ENCODE results near the gene PARP1.
A peak's percentile ranks its signal among the peaks of the same experiment; 100 is the strongest.
"Not testable (repeated sequence)": the region's sequence is repeated elsewhere in the genome, so short reads cannot be mapped to it uniquely, and the experiment has no call there.

Gene PARP1

GRCh38 chr1:226428791-226429461 lies 21.0 kb upstream of the PARP1 start:
- DNase-seq, result no peak

DNA sequence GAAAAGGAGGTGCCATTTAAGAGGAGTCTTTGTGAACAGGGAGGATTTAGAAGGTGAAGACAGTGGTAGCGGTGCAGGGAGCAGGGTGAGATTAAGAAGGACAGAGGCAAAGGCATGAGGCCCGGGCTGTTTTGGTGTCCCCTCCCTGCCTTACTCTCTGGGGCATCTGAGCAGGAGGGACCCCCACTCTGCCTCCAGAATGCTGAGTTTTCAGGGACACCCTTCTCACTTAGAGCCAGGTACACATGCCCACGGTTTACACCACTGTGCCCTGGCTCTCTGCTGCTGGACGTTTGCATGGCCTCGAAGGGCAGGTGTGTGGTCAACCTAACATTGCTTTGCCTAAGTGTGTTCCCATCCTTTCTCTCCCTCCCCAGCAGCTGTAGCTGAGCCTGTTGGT lies 20.5 kb upstream of the PARP1 start:
- no peak for DNase-seq

DNA sequence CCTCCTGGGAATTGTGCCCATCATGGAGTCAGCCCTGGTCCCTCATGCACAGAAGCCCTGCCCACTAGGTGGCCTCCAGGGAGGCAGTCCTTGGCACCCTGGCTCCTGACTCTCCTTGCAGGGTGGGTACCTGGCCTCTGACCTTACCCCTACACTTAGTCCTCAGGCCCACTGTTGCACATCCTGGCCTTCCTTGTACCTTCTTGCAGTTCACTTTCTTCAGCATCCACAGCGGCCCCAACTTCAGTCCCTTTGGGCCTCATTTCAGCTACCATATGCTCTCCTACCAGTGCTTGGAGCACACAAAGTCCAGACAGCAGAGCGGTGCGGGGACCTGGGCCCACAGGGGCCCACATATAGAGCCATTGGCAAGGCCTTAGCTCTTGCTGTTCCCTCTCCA lies 19.2 kb upstream of the PARP1 start:
- DNase-seq, result no peak

- DNase-seq, result not testable (repeated sequence)
These were observed 18.5 kb upstream of the PARP1 start for GRCh38 chr1:226426395-226426794.

- DNase-seq, result no peak
These were observed 17.6 kb upstream of the PARP1 start for GRCh38 chr1:226425431-226426031.

DNA sequence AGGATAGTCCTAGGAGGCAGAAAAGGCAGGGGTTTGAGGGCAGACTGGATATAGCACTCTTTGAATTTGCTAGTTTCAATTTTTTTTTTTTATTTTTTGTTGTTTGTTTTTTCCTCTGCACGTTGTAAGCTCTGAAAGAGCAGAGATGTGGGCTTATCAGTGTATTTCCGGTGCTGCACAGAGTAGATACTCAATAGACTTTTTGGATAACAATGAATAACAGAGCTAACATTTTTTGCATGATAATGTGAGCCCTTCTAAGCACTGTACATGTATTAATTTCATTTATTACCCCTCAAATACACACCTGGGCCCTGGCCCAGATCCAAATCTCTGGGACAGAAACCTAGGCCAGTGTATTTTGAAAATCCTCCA lies 17.1 kb upstream of the PARP1 start:
- no peak for DNase-seq

GRCh38 chr1:226424221-226425003 lies 16.5 kb upstream of the PARP1 start:
- DNase-seq, result no peak

- no peak for DNase-seq
These were observed 14.6 kb upstream of the PARP1 start for GRCh38 chr1:226422478-226422877.

GRCh38 chr1:226420897-226421296 lies 13.0 kb upstream of the PARP1 start:
- no peak for DNase-seq

DNA sequence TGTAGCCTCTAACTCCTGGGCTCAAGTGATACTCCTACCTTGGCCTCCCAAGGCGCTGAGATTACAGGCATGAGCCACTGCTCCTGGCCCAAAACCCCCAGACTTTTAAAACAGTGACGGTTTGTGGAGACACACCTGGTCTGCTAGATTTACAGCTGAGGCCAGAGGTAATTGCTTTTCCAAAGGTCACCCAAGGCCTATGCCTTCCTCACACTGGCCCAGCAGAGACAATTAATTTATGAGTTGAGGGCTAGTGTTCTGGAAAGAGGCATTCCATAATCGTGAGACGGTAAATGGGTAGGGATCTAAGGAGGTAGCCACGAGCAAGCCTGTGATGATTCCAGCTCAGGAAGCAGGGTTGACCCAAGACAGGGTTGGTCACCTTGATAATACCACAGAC lies 12.4 kb upstream of the PARP1 start:
- no peak for DNase-seq

- DNase-seq, result no peak
These were observed 11.6 kb upstream of the PARP1 start for GRCh38 chr1:226419284-226420029.

GRCh38 chr1:226417830-226418546 lies 10.1 kb upstream of the PARP1 start:
- no peak for DNase-seq

DNA sequence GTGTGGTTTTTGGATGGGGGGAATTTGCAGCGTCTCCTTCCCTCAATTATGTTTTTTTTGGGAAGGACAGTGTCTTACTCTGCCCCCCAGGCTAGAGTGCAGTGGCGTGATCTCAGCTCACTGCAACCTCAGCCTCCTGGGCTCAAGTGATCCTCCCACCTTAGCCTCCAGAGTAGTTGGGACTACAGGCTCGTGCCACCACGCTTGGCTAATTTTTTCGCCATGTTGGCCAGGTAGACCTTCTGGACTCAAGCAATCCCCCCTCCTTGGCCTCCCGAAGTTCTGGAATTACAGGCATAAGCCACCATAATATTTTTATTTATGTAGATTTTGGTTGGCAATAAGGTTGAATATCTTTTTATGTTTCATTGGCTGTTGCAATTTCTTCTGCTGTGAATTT lies 9.5 kb upstream of the PARP1 start:
- no peak for DNase-seq

- no peak for DNase-seq
These were observed 6.3 kb upstream of the PARP1 start for GRCh38 chr1:226414098-226414698.

GRCh38 chr1:226411619-226412018 lies 3.7 kb upstream of the PARP1 start:
- DNase-seq, result no peak

DNA sequence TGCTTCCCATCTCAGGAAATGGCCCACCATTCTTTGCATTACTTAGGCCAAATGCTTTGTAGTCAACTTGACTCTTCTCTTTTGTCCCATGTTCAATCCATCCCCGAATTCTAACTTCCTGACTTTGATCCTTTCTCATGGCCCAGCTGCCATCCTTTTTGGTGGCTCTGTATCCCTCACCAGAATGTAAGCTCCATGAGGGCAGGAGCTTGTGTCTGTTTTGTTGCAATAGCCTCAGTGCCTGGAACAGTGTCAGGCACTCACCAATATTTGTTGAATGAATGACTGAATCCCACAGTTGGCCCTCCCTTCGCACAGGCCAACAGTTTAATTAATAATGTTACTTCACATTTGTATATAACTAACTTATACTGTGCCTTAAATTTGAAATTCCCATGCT lies 3.1 kb upstream of the PARP1 start:
- DNase-seq, result no peak

GRCh38 chr1:226409392-226409791 lies 1.5 kb upstream of the PARP1 start:
- no peak for DNase-seq

GRCh38 chr1:226408285-226409184 lies 642 bp upstream of the PARP1 start:
- DNase-seq, result no peak

DNA sequence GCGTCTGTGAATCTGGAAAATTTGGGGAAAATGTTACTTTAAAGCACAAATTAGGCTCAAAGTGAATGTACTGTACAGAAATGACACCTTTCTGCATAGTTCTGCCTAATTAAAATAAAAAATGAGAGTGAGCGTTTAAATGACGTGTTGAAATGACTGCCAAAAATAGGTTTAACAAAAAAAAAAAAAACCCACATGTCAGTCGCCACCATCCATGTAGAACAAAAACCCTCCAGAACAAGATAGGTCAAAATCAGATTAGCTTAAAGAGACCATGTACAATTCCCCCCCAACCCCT lies 745 bp downstream of the PARP1 start:
- DNase-seq, result peak; percentile 40

GRCh38 chr1:226406401-226406881 lies 1.5 kb downstream of the PARP1 start:
- peak; percentile 68 for DNase-seq

DNA sequence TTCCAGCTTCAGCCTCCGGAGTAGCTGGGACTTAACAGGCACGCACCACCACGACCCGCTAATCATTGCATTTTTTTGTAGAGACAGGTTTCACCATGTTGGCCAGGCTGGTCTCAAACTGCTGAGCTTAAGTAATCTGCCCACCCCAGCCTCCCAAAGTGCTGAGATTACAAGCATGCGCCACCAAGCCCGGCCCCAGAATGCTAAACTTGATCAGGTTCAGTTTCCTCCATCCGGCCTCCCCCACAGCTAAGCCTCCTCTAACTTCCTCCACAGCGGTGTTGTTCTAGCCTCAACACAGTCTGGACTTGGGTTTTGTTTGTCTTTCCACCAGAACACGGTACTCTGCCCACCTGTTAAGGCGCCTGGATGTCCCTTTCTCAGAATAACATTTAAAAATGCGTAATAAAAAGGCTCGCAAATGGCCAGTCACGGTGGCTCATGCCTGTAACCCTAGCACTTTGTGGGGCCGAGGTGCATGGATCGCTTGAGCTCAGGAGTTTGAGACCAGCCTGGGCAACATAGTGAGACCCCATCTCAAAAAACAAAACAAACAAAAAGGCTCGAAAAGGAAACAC lies 2.4 kb downstream of the PARP1 start:
- peak; percentile 39 for DNase-seq

All from GF-D8 (cell line).